Measurements from ENCODE around the gene C3orf20. TPM values are rescaled to one million over a fixed set of nuclear protein-coding genes. Genes with fewer than 3 reads are reported as not detected.

C3orf20 gene
- total and polyA plus RNA-seq, 9 of the 15 experiments (the other 6 are each of a cell fraction or from before 2014, with no cell fraction given), result 0.04 TPM; not detected in 8

DNA sequence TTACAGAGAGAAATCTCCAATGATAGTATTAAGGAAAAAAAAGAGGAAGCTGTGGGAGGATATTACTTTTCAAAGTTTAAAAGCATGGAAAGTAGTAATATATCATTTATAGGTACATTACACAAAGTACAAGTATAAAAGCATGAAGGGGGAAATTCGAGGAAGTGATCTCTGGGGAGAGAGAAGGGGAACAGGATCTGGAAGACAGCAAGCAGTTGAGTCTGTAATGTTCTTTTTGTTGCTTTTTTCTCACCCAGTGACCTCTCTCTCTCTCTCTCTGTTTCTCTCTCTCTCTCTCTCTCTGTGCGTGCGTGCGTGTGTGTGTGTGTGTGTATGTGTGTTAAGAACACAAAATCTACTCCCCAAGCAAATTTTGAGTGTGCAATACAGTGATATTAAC lies 10.2 kb downstream of the C3orf20 start:
- H2AFZ ChIP-seq (ENCODE audit: low read depth, low read length), result no peak overlapping the region
- 0 out of 2 replicates have a peak, but pooled peaks cover 5% of the 10 kb centered on the region for H4K20me1 ChIP-seq (replicated peaks; ENCODE audit: control insufficient read depth, insufficient read depth, low read length)
- intact Hi-C loops (cut with micrococcal nuclease) (no loop called here), in situ Hi-C loops (cut with MboI) (no loop called here)
- CTCF ChIA-PET (ENCODE audit: low intra/inter-chr PET ratio), result no interaction called here
- WGBS (ENCODE audit: insufficient coverage, low coverage, missing lambda C conversion rate), result 0% methylated on average over 4 of the region's 4 CpGs
- no peaks in the 10 kb centered on the region for H3K79me2 ChIP-seq (ENCODE audit: control insufficient read depth, insufficient read depth, low read length)
- no peak for DNase-seq (ENCODE audit: extremely low read depth in 1 of 4, low spot score in 3 of 4)
- no peak for ATAC-seq
- H3K27me3 ChIP-seq (ENCODE audit: control insufficient read depth in 2 of 2, insufficient read depth in 2 of 2, low read length in 2 of 2), result peaks cover 28 to 42% of the 10 kb centered on the region in 2 experiments
- no peak overlapping the region for H3K27ac ChIP-seq (ENCODE audit: extremely low read depth, low read depth, low read length)
- POLR2A ChIA-PET, result interaction anchor here (1.1 to 2.1 kb wide), 3 partner anchors 12 to 31 kb away, joined by 3 to 9 read pairs (median 4); no protein-coding TSS in a partner anchor
- 0 out of 2 replicates have a peak, but pooled peaks cover 3% of the 10 kb centered on the region for H3K9me3 ChIP-seq (replicated peaks; ENCODE audit: control insufficient read depth, insufficient read depth, low read depth, low read length)
- no peak overlapping the region for H3K9ac ChIP-seq (ENCODE audit: insufficient read depth in 1 of 2, low read depth in 2 of 2, low read length in 2 of 2)
- H3K4me2 ChIP-seq (ENCODE audit: insufficient read depth, low read length), result no peak overlapping the region
- TF ChIP-seq TEAD2 (tag; IDR thresholded peaks at IDR 0.05) (no peak), NR2F6 (CRISPR knock-in tag; IDR thresholded peaks at IDR 0.05) (no peak), GTF2A2 (tag; IDR thresholded peaks at IDR 0.05) (no peak), HIVEP1 (CRISPR knock-in tag; IDR thresholded peaks at IDR 0.05) (no peak), MTA3 (IDR thresholded peaks at IDR 0.05; ENCODE audit: borderline replicate concordance) (no peak), FOXP1 (CRISPR knock-in tag; IDR thresholded peaks at IDR 0.05) (no peak), KLF6 (CRISPR knock-in tag; IDR thresholded peaks at IDR 0.05; ENCODE audit: borderline replicate concordance) (no peak), ZNF77 (CRISPR knock-in tag; IDR thresholded peaks at IDR 0.05) (no peak), U2AF1 (optimal IDR thresholded peaks at IDR 0.05; ENCODE audit: low read depth, low read length) (no peak), TRIM28 (IDR thresholded peaks at IDR 0.05) (no peak), FOS (IDR thresholded peaks at IDR 0.05; ENCODE audit: extremely low read depth, insufficient read length) (no peak), TSC22D4 (tag; IDR thresholded peaks at IDR 0.05) (no peak), RB1 (IDR thresholded peaks at IDR 0.05; ENCODE audit: low read depth) (no peak)
- TF ChIP-seq, protein P1, sequence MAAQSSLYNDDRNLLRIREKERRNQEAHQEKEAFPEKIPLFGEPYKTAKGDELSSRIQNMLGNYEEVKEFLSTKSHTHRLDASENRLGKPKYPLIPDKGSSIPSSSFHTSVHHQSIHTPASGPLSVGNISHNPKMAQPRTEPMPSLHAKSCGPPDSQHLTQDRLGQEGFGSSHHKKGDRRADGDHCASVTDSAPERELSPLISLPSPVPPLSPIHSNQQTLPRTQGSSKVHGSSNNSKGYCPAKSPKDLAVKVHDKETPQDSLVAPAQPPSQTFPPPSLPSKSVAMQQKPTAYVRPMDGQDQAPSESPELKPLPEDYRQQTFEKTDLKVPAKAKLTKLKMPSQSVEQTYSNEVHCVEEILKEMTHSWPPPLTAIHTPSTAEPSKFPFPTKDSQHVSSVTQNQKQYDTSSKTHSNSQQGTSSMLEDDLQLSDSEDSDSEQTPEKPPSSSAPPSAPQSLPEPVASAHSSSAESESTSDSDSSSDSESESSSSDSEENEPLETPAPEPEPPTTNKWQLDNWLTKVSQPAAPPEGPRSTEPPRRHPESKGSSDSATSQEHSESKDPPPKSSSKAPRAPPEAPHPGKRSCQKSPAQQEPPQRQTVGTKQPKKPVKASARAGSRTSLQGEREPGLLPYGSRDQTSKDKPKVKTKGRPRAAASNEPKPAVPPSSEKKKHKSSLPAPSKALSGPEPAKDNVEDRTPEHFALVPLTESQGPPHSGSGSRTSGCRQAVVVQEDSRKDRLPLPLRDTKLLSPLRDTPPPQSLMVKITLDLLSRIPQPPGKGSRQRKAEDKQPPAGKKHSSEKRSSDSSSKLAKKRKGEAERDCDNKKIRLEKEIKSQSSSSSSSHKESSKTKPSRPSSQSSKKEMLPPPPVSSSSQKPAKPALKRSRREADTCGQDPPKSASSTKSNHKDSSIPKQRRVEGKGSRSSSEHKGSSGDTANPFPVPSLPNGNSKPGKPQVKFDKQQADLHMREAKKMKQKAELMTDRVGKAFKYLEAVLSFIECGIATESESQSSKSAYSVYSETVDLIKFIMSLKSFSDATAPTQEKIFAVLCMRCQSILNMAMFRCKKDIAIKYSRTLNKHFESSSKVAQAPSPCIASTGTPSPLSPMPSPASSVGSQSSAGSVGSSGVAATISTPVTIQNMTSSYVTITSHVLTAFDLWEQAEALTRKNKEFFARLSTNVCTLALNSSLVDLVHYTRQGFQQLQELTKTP (IDR thresholded peaks at IDR 0.05; ENCODE audit: low read depth in 1 of 2, partially characterized antibody in 2 of 2), result no peak
- H3K4me1 ChIP-seq (replicated peaks in 1 of 2; ENCODE audit: control insufficient read depth in 2 of 2, insufficient read depth in 2 of 2, low read length in 2 of 2), result no peaks in the 10 kb centered on the region
- no peak overlapping the region for H3K4me3 ChIP-seq
- no peaks in the 10 kb centered on the region for H3K36me3 ChIP-seq (ENCODE audit: control insufficient read depth, insufficient read depth, low read length)
- no peak for FAIRE-seq
- no TSS peak for BruUV-seq (replicated peaks)
- H3K9me1 ChIP-seq (ENCODE audit: control insufficient read depth, insufficient read depth, low read length), result no peaks in the 10 kb centered on the region
